ENCODE results near the gene RARRES1.

Gene RARRES1

GRCh38 chr3:158743664-158744566 lies 11.7 kb upstream of the RARRES1 start:
- Histone ChIP-seq H3K9me3 (ENCODE audit: control insufficient read depth in 1 of 2, low read length in 2 of 2) (no peaks in the 10 kb centered on the region), H3K36me3 (ENCODE audit: control insufficient read depth in 1 of 2, insufficient read depth in 2 of 2, low read length in 2 of 2) (peaks cover 5 to 9% of the 10 kb centered on the region in 2 donors), H3K27ac (ENCODE audit: low read length) (no peak overlapping the region), H3K27me3 (ENCODE audit: low read depth, low read length) (no peaks in the 10 kb centered on the region), H3K4me1 (ENCODE audit: control insufficient read depth in 1 of 2, insufficient read depth in 2 of 2, low read length in 2 of 2) (peaks cover 4 to 16% of the 10 kb centered on the region in 2 donors), H3K4me3 (ENCODE audit: low read depth in 1 of 2, low read length in 2 of 2) (no peak overlapping the region)

GRCh38 chr3:158742871-158743663 lies 10.8 kb upstream of the RARRES1 start:
- H3K4me3 ChIP-seq (ENCODE audit: low read depth in 1 of 2, low read length in 2 of 2) = no peak overlapping the region
- H3K4me1 ChIP-seq (ENCODE audit: control insufficient read depth in 1 of 2, insufficient read depth in 2 of 2, low read length in 2 of 2) = peaks cover 0 to 9% of the 10 kb centered on the region in 2 donors
- no peaks in the 10 kb centered on the region for H3K9me3 ChIP-seq (ENCODE audit: control insufficient read depth in 1 of 2, low read length in 2 of 2)
- no peak overlapping the region for H3K27ac ChIP-seq (ENCODE audit: low read length)
- H3K36me3 ChIP-seq (ENCODE audit: control insufficient read depth in 1 of 2, insufficient read depth in 2 of 2, low read length in 2 of 2) = peaks cover 5 to 9% of the 10 kb centered on the region in 2 donors
- H3K27me3 ChIP-seq (ENCODE audit: low read depth, low read length) = no peaks in the 10 kb centered on the region

GRCh38 chr3:158739661-158740060 lies 7.4 kb upstream of the RARRES1 start:
- H3K27me3 ChIP-seq (ENCODE audit: low read depth, low read length) = no peaks in the 10 kb centered on the region
- H3K4me3 ChIP-seq (ENCODE audit: low read depth in 1 of 2, low read length in 2 of 2) = no peak overlapping the region
- peaks cover 0 to 8% of the 10 kb centered on the region in 2 donors for H3K36me3 ChIP-seq (ENCODE audit: control insufficient read depth in 1 of 2, insufficient read depth in 2 of 2, low read length in 2 of 2)
- peaks cover 0 to 4% of the 10 kb centered on the region in 2 donors for H3K9me3 ChIP-seq (ENCODE audit: control insufficient read depth in 1 of 2, low read length in 2 of 2)
- no peaks in the 10 kb centered on the region for H3K4me1 ChIP-seq (ENCODE audit: control insufficient read depth in 1 of 2, insufficient read depth in 2 of 2, low read length in 2 of 2)
- H3K27ac ChIP-seq (ENCODE audit: low read length) = no peak overlapping the region

DNA sequence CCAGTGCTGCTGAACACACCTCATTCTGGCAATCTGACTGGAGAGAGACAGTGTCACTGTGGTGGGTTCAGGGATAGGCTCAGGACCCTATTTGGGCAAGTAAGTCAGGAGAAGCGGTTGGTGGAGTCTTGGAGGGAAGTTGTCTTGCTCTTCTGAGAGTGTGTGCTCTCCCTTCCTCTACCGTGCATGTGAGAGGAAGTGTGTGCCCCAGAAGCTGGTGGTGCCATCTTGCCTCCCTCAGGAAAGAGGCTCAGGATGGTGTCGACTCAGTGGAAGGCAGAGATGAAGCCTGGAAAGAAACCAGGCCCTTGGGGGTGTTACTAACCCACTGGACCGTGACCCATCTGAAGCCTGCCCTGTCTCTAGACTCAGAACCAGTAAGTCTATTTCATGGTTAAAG lies 6.8 kb upstream of the RARRES1 start:
- Histone ChIP-seq H3K9me3 (ENCODE audit: control insufficient read depth in 1 of 2, low read length in 2 of 2) (peaks cover 0 to 4% of the 10 kb centered on the region in 2 donors), H3K36me3 (ENCODE audit: control insufficient read depth in 1 of 2, insufficient read depth in 2 of 2, low read length in 2 of 2) (peaks cover 0 to 13% of the 10 kb centered on the region in 2 donors), H3K4me3 (ENCODE audit: low read depth in 1 of 2, low read length in 2 of 2) (no peak overlapping the region), H3K27ac (ENCODE audit: low read length) (no peak overlapping the region), H3K27me3 (ENCODE audit: low read depth, low read length) (no peaks in the 10 kb centered on the region), H3K4me1 (ENCODE audit: control insufficient read depth in 1 of 2, insufficient read depth in 2 of 2, low read length in 2 of 2) (no peaks in the 10 kb centered on the region)

DNA sequence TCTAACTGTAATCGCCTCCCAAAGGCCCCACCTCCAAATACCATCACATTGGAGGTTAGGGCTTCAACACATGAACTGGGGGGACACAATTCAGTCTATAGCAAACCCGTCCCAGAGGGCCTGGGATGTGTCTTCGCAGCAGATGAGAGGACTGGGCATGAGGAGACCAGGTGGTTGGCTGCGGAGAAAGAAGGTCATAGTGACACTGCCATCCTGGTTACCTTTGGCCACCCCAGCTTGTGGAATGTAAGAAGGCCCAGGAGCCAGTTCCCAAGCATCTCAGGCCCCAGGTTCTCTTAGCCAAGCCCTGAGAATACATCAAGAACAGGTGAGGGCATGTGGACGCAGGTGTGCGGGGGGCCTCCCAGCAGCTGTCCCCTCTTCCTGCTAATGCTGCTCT lies 6.4 kb upstream of the RARRES1 start:
- Histone ChIP-seq H3K27ac (ENCODE audit: low read length) (no peak overlapping the region), H3K27me3 (ENCODE audit: low read depth, low read length) (no peaks in the 10 kb centered on the region), H3K36me3 (ENCODE audit: control insufficient read depth in 1 of 2, insufficient read depth in 2 of 2, low read length in 2 of 2) (peaks cover 0 to 13% of the 10 kb centered on the region in 2 donors), H3K9me3 (ENCODE audit: control insufficient read depth in 1 of 2, low read length in 2 of 2) (peaks cover 0 to 4% of the 10 kb centered on the region in 2 donors), H3K4me1 (ENCODE audit: control insufficient read depth in 1 of 2, insufficient read depth in 2 of 2, low read length in 2 of 2) (no peaks in the 10 kb centered on the region), H3K4me3 (ENCODE audit: low read depth in 1 of 2, low read length in 2 of 2) (no peak overlapping the region)

DNA sequence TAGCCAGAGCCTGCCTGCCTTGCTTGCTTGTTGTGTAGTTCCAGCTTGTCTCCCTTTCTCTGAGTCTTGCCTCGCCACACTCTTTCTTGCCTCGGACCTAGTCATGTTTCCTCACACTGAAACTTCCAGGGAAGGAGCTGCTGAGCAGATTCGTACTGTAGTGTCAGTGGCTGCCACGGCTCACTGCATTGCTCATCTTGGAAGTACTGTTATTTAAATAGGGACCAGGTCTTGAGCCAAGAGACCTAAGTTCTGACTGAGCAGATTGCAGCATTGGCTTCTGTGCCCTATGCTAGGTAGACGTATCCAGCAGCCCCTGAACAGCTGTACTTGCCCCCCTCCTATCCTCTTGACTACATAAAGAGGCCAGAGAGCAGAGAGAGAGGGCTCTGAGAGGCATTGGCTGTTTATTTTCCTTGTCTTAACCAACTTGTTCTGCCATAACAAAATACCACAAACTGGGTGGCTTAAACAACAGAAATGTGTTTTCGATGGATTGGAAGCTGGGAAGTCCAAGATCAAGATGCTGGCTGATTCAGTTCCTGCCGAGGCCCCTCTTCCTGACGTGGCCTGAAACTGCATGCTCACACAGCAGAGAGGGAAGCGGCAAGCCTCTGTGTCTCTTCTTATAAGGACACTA lies 5.8 kb upstream of the RARRES1 start:
- Histone ChIP-seq H3K36me3 (ENCODE audit: control insufficient read depth in 1 of 2, insufficient read depth in 2 of 2, low read length in 2 of 2) (peaks cover 0 to 13% of the 10 kb centered on the region in 2 donors), H3K27ac (ENCODE audit: low read length) (no peak overlapping the region), H3K27me3 (ENCODE audit: low read depth, low read length) (no peaks in the 10 kb centered on the region), H3K4me3 (ENCODE audit: low read depth in 1 of 2, low read length in 2 of 2) (no peak overlapping the region), H3K4me1 (ENCODE audit: control insufficient read depth in 1 of 2, insufficient read depth in 2 of 2, low read length in 2 of 2) (no peaks in the 10 kb centered on the region), H3K9me3 (ENCODE audit: control insufficient read depth in 1 of 2, low read length in 2 of 2) (peaks cover 0 to 4% of the 10 kb centered on the region in 2 donors)

DNA sequence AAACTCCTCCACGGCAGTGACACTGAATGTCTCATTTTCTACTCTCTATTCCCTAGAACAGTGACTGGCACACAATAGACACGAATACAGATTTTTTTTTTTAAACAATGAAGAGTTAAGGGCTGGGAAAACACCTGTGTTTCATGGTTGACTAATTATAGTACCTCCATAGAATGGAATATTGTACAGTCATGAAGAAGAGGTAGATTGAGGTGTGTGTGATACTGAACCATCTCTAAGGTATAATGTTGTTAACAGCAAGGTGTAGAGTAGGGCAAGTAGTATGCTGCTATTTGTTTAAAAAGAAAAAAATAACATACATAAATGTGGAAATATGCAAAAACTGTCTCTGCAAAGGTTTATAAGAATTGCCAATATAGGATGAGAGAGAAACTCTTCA lies 5.2 kb upstream of the RARRES1 start:
- Histone ChIP-seq H3K4me3 (ENCODE audit: low read depth in 1 of 2, low read length in 2 of 2) (no peak overlapping the region), H3K36me3 (ENCODE audit: control insufficient read depth in 1 of 2, insufficient read depth in 2 of 2, low read length in 2 of 2) (peaks cover 0 to 13% of the 10 kb centered on the region in 2 donors), H3K27me3 (ENCODE audit: low read depth, low read length) (no peaks in the 10 kb centered on the region), H3K9me3 (ENCODE audit: control insufficient read depth in 1 of 2, low read length in 2 of 2) (peaks cover 0 to 4% of the 10 kb centered on the region in 2 donors), H3K4me1 (ENCODE audit: control insufficient read depth in 1 of 2, insufficient read depth in 2 of 2, low read length in 2 of 2) (no peaks in the 10 kb centered on the region), H3K27ac (ENCODE audit: low read length) (no peak overlapping the region)

GRCh38 chr3:158735296-158736033 lies 3.2 kb upstream of the RARRES1 start:
- H3K9me3 ChIP-seq (ENCODE audit: control insufficient read depth in 1 of 2, low read length in 2 of 2) = peaks cover 0 to 4% of the 10 kb centered on the region in 2 donors
- H3K36me3 ChIP-seq (ENCODE audit: control insufficient read depth in 1 of 2, insufficient read depth in 2 of 2, low read length in 2 of 2) = peaks cover 0 to 13% of the 10 kb centered on the region in 2 donors
- H3K4me3 ChIP-seq (ENCODE audit: low read depth in 1 of 2, low read length in 2 of 2) = no peak overlapping the region
- no peaks in the 10 kb centered on the region for H3K27me3 ChIP-seq (ENCODE audit: low read depth, low read length)
- H3K27ac ChIP-seq (ENCODE audit: low read length) = no peak overlapping the region
- peaks cover 0 to 10% of the 10 kb centered on the region in 2 donors for H3K4me1 ChIP-seq (ENCODE audit: control insufficient read depth in 1 of 2, insufficient read depth in 2 of 2, low read length in 2 of 2)

DNA sequence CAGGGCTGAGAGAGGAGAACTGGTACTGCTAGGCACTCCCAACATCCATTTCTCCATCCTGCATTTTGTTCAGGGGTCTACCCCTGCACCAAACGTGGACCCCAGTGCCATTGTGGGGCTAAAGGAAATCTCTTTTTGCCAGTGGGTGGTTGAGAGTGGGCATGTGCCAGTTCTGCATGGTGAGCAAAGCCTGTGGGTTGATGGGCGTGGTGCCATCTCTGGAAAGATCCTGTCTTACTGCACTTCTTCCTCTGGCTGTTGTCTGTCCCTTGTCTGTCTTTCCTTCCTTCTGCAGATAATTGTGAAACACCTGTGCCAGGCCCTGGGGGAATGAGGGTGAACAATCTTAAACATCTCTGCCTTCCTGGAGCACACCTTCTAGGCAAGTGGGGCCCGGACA lies 1.4 kb upstream of the RARRES1 start:
- Histone ChIP-seq H3K27ac (ENCODE audit: low read length) (no peak overlapping the region), H3K4me3 (ENCODE audit: low read depth in 1 of 2, low read length in 2 of 2) (no peak overlapping the region), H3K27me3 (ENCODE audit: low read depth, low read length) (no peaks in the 10 kb centered on the region), H3K9me3 (ENCODE audit: control insufficient read depth in 1 of 2, low read length in 2 of 2) (peaks cover 0 to 4% of the 10 kb centered on the region in 2 donors), H3K4me1 (ENCODE audit: control insufficient read depth in 1 of 2, insufficient read depth in 2 of 2, low read length in 2 of 2) (peaks cover 0 to 13% of the 10 kb centered on the region in 2 donors), H3K36me3 (ENCODE audit: control insufficient read depth in 1 of 2, insufficient read depth in 2 of 2, low read length in 2 of 2) (peaks cover 0 to 13% of the 10 kb centered on the region in 2 donors)

GRCh38 chr3:158732856-158733200 lies 571 bp upstream of the RARRES1 start:
- Histone ChIP-seq H3K9me3 (ENCODE audit: control insufficient read depth in 1 of 2, low read length in 2 of 2) (peaks cover 0 to 4% of the 10 kb centered on the region in 2 donors), H3K27me3 (ENCODE audit: low read depth, low read length) (no peaks in the 10 kb centered on the region), H3K27ac (ENCODE audit: low read length) (no peak overlapping the region), H3K4me1 (ENCODE audit: control insufficient read depth in 1 of 2, insufficient read depth in 2 of 2, low read length in 2 of 2) (peaks cover 4 to 16% of the 10 kb centered on the region in 2 donors), H3K4me3 (ENCODE audit: low read depth in 1 of 2, low read length in 2 of 2) (peak overlapping the region; percentile 55 to 82), H3K36me3 (ENCODE audit: control insufficient read depth in 1 of 2, insufficient read depth in 2 of 2, low read length in 2 of 2) (peaks cover 0 to 13% of the 10 kb centered on the region in 2 donors)

Data from muscle layer of duodenum (tissue), 2 donors.